Mucosa of descending colon (tissue), 3 donors: ENCODE results near the gene ITGA11. TPM values are rescaled to one million over a fixed set of nuclear protein-coding genes. Genes with fewer than 3 reads are reported as not detected.

ENCODE experiments used
- ATAC-seq: fragments of 200-7000 bp; cut with Tn5 transposase; one replicate; pipeline ENCODE4 v1.9.1; 2020; ENCODE audit warnings: mild to moderate bottlenecking, moderate library complexity
- DNase-seq, 3 donors: peaks; one replicate each; pipeline ENCODE4 v3.0.0-alpha.2; 2020
- H3K36me3 ChIP-seq: fragments of 200-600 bp; one replicate; pipeline ENCODE4 v1.8.0; 2021; ENCODE audit warnings: low read depth, mild to moderate bottlenecking
- H3K4me1 ChIP-seq: fragments of 200-600 bp; one replicate; pipeline ENCODE4 v1.8.0; 2021; ENCODE audit warnings: low read depth, mild to moderate bottlenecking
- H3K4me3 ChIP-seq: fragments of 200-600 bp; one replicate; pipeline ENCODE4 v1.8.0; 2021; ENCODE audit warnings: mild to moderate bottlenecking
- H3K9me3 ChIP-seq: fragments of 200-600 bp; one replicate; pipeline ENCODE4 v1.8.0; 2021; ENCODE audit warnings: mild to moderate bottlenecking
- intact Hi-C, 2 donors: fragments of 100-400 bp; cut with DNase I in 1 of 2; cut with micrococcal nuclease in 1 of 2; formaldehyde crosslinking; loops; one replicate each; pipeline versions ENCODE4 v1.11.0 to v1.11.1; 2022; cut with DNase I, micrococcal nuclease
- total RNA-seq, 3 donors: library from RNA; stranded (reverse); fragmentation: NEBNext Ultra II Directional in 2 of 3; extraction: Animal tissue kit (Norgen Biotek cat#: 25700) in 2 of 3; gene quantifications; one replicate each; pipeline versions ENCODE4 v1.2.1 to v1.2.4, GENCODE V29; 2021 to 2023
- TF ChIP-seq, protein P1 (sequence below): fragments of 200-600 bp; IDR thresholded peaks from one replicate; pipeline ENCODE4 v1.8.0; 2022; ENCODE audit warnings: antibody characterized with exemption, mild to moderate bottlenecking
- donor health status: DM: no; HTN: no; CAD: no; lungs with moderate emphysema.
- donor health status: DM: no; HTN: no; CAD: no.
- donor health status: DM: no; HTN: yes; CAD: no.

ITGA11 gene
- total RNA-seq, 3 donors from 2014 or later, result 1.8 to 2.4 (median 2.1) TPM

DNA sequence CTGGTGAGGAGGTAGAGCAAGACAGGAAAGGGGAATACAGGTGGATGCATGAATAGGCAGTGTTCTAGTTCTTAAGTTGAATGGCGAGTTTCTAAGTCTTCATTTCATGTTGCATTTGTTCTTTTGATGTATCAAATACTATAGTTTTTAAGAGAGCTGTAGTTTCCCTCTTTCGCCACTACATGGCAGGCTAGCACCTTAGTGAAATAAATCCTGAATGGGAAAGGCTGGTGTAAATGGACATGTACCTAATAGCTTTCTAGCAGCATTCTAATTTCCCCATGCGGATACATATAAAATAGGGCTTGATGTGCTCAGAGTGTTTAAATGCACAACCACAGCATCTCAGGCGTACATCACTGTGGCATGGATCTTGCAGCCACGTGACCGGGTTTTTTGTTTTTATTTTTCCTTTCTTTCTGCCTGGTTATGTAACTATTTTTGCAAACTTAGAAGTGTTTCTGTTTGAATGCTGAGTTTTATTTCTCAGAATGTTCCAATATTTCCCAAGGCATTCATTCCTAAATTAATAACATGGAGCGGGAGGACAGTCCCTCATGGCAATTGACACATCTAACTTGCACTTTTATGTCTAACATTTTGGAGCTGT lies 178.9 kb downstream of the ITGA11 start:
- peaks cover 3% of the 10 kb centered on the region for H3K4me1 ChIP-seq
- intact Hi-C loops, result loop anchor here in 1 of 2 donors (5.0 kb wide), 1 partner anchor 54 kb away; no protein-coding TSS in a partner anchor
- no peaks in the 10 kb centered on the region for H3K36me3 ChIP-seq
- TF ChIP-seq, protein P1, sequence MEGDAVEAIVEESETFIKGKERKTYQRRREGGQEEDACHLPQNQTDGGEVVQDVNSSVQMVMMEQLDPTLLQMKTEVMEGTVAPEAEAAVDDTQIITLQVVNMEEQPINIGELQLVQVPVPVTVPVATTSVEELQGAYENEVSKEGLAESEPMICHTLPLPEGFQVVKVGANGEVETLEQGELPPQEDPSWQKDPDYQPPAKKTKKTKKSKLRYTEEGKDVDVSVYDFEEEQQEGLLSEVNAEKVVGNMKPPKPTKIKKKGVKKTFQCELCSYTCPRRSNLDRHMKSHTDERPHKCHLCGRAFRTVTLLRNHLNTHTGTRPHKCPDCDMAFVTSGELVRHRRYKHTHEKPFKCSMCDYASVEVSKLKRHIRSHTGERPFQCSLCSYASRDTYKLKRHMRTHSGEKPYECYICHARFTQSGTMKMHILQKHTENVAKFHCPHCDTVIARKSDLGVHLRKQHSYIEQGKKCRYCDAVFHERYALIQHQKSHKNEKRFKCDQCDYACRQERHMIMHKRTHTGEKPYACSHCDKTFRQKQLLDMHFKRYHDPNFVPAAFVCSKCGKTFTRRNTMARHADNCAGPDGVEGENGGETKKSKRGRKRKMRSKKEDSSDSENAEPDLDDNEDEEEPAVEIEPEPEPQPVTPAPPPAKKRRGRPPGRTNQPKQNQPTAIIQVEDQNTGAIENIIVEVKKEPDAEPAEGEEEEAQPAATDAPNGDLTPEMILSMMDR, result peak; percentile 78
- DNase-seq, result peak in 1 of 3 donors; percentile 70
- H3K4me3 ChIP-seq, result no peak overlapping the region
- peak; percentile 61 for ATAC-seq
- no peaks in the 10 kb centered on the region for H3K9me3 ChIP-seq

DNA sequence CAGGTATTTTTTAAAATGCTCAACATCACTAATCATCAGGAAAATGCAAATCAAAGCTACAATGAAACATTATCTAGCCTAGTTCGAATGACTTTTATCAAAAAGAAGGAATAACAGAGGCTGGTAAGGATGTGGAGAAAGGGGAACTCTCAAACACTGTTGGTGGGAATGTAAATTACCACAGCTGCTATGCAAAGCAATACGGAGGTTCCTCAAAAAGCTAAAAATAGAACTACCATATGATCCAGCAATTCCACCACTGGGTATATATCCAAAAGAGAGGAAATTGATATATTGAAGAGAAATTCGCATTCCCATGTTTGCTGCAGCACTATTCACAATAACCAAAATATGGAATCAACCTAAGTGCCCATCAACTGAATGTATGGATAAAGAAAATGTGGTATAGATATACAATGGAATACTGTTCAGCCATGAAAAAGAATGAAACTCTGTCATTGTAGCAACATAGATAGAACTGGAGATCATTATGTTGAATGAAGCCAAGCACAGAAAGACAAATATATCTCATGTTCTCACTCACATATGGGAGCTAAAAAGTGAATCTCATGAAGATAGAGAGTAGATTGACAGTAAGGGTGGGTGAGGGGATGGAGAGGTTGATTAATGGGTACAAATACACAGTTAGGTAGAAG lies 182.8 kb downstream of the ITGA11 start:
- Histone ChIP-seq H3K4me1 (no peaks in the 10 kb centered on the region), H3K4me3 (no peak overlapping the region), H3K9me3 (peaks cover 10% of the 10 kb centered on the region), H3K36me3 (no peaks in the 10 kb centered on the region)
- TF ChIP-seq, protein P1, result no peak
- DNase-seq (no peak), ATAC-seq (no peak)
- intact Hi-C loops, result no loop called here

Other genes with a start within 250 kb of the ITGA11 start
- gene CALML4, start 226.8 kb downstream of the ITGA11 start, total RNA-seq, result 100 to 1,000 TPM in 1 of 3 donors, 10 to 100 TPM in 2; 50.8 to 122 (median 98.1) TPM
- 10 to 100 TPM; 20.1 to 39.2 (median 31.0) TPM for gene CLN6, start 202.4 kb downstream of the ITGA11 start, total RNA-seq
- gene FEM1B, start 154.4 kb downstream of the ITGA11 start, total RNA-seq, result 10 to 100 TPM; 50.4 to 65.3 (median 65.3) TPM
- 1 to 10 TPM; 1.3 to 4.7 (median 1.9) TPM for gene CORO2B, start 146.8 kb upstream of the ITGA11 start, total RNA-seq